HG03196 (cell line): ENCODE data around the gene CEP85L.
"Not testable (repeated sequence)": the region's sequence is repeated elsewhere in the genome, so short reads cannot be mapped to it uniquely, and the experiment has no call there.

ENCODE experiments used
- ATAC-seq: cut with Tn5 transposase; IDR thresholded peaks from one replicate; pipeline ENCODE4 v1.9.1; 2021; ENCODE audit not compliant: unreplicated experiment

The CEP85L gene

GRCh38 chr6:118434147-118434546, 217.2 kb downstream of the CEP85L start:
- not testable (repeated sequence) for ATAC-seq

GRCh38 chr6:118421312-118421711, 230.1 kb downstream of the CEP85L start:
- ATAC-seq: not testable (repeated sequence)

GRCh38 chr6:118419448-118420394, 231.7 kb downstream of the CEP85L start:
- no peak for ATAC-seq
